Mucosa of descending colon (tissue), 3 donors: ENCODE measurements around the gene MCF2L. TPM values are rescaled to one million over a fixed set of nuclear protein-coding genes. Genes with fewer than 3 reads are reported as not detected.

Source experiments
- ATAC-seq: fragments of 200-7000 bp; cut with Tn5 transposase; one replicate; pipeline ENCODE4 v1.9.1; 2020; ENCODE audit warnings: mild to moderate bottlenecking, moderate library complexity
- DNase-seq, 3 donors: peaks; one replicate each; pipeline ENCODE4 v3.0.0-alpha.2; 2020
- H3K36me3 ChIP-seq: fragments of 200-600 bp; one replicate; pipeline ENCODE4 v1.8.0; 2021; ENCODE audit warnings: low read depth, mild to moderate bottlenecking
- H3K4me1 ChIP-seq: fragments of 200-600 bp; one replicate; pipeline ENCODE4 v1.8.0; 2021; ENCODE audit warnings: low read depth, mild to moderate bottlenecking
- H3K4me3 ChIP-seq: fragments of 200-600 bp; one replicate; pipeline ENCODE4 v1.8.0; 2021; ENCODE audit warnings: mild to moderate bottlenecking
- H3K9me3 ChIP-seq: fragments of 200-600 bp; one replicate; pipeline ENCODE4 v1.8.0; 2021; ENCODE audit warnings: mild to moderate bottlenecking
- CTCF ChIP-seq: fragments of 200-600 bp; IDR thresholded peaks from one replicate; pipeline ENCODE4 v1.8.0; 2022; ENCODE audit warnings: antibody characterized with exemption, mild to moderate bottlenecking
- intact Hi-C, 2 donors: fragments of 100-400 bp; cut with DNase I in 1 of 2; cut with micrococcal nuclease in 1 of 2; formaldehyde crosslinking; loops; one replicate each; pipeline versions ENCODE4 v1.11.0 to v1.11.1; 2022; cut with DNase I, micrococcal nuclease
- total RNA-seq, 3 donors: library from RNA; stranded (reverse); fragmentation: NEBNext Ultra II Directional in 2 of 3; extraction: Animal tissue kit (Norgen Biotek cat#: 25700) in 2 of 3; gene quantifications; one replicate each; pipeline versions ENCODE4 v1.2.1 to v1.2.4, GENCODE V29; 2021 to 2023
- donor health status: DM: no; HTN: no; CAD: no; lungs with moderate emphysema.
- donor health status: DM: no; HTN: no; CAD: no.
- donor health status: DM: no; HTN: yes; CAD: no.

Gene MCF2L
- total RNA-seq, 3 donors from 2014 or later = 53.9 to 109 (median 95.4) TPM

DNA sequence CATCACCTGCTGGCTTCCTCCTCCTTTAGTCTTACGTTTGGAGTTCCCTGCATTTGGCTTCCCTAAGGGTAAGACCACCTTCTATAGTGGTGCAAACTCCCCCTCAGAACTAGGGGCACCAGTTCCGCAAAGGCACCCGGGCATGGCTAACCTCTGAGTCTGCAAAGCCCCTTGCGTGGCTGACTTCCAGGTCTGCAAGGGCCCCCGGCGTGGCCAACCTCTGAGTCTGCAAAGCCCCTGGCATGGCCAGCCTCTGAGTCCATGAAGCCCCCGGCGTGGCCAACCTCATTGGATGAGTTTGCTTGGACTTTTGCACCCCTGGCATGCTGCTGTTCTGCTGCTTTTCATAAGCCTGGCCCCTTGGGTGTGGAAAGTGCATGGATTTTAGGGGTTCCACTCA, 5.1 kb downstream of the MCF2L start:
- Histone ChIP-seq H3K4me1 (peaks cover 3% of the 10 kb centered on the region), H3K36me3 (no peaks in the 10 kb centered on the region), H3K9me3 (no peaks in the 10 kb centered on the region), H3K4me3 (no peak overlapping the region)
- intact Hi-C loops = no loop called here
- DNase-seq = peak in 2 of 3 donors; percentile 16 to 37
- no peak for ATAC-seq
- no peak for TF ChIP-seq CTCF

GRCh38 chr13:112974671-112975070, 5.7 kb downstream of the MCF2L start:
- no peak for ATAC-seq
- no peak for DNase-seq
- Histone ChIP-seq H3K9me3 (no peaks in the 10 kb centered on the region), H3K4me1 (peaks cover 3% of the 10 kb centered on the region), H3K36me3 (no peaks in the 10 kb centered on the region), H3K4me3 (no peak overlapping the region)
- no peak for TF ChIP-seq CTCF
- intact Hi-C loops = no loop called here

GRCh38 chr13:112975401-112975939, 6.5 kb downstream of the MCF2L start:
- TF ChIP-seq CTCF = no peak
- intact Hi-C loops = no loop called here
- H3K36me3 ChIP-seq = no peaks in the 10 kb centered on the region
- DNase-seq = peak in 1 of 3 donors; percentile 40
- H3K9me3 ChIP-seq = no peaks in the 10 kb centered on the region
- H3K4me3 ChIP-seq = no peak overlapping the region
- H3K4me1 ChIP-seq = no peaks in the 10 kb centered on the region
- ATAC-seq = no peak

DNA sequence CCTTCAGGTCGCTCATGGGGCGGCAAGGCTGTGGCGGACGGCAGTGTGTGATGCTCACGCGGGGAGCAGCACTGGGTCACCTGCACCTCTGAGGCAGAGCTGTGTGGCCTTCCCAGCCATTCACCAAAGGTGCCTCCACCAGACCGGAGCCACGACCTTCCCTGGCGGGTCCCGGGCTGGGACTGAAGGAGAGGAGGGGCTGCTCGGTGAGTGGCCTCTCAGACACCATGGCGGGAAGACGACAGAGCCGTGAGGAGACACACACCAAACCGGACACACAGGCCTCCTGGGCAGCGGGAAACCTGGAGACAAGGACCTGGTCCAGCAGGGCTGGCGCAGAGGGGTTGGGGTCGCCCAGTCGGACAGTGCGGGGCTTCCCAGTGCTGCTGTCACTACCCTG, 7.5 kb downstream of the MCF2L start:
- TF ChIP-seq CTCF = no peak
- ATAC-seq (no peak), DNase-seq (peak in 1 of 3 donors; percentile 40)
- intact Hi-C loops = no loop called here
- Histone ChIP-seq H3K36me3 (no peaks in the 10 kb centered on the region), H3K4me3 (no peak overlapping the region), H3K9me3 (no peaks in the 10 kb centered on the region), H3K4me1 (no peaks in the 10 kb centered on the region)

DNA sequence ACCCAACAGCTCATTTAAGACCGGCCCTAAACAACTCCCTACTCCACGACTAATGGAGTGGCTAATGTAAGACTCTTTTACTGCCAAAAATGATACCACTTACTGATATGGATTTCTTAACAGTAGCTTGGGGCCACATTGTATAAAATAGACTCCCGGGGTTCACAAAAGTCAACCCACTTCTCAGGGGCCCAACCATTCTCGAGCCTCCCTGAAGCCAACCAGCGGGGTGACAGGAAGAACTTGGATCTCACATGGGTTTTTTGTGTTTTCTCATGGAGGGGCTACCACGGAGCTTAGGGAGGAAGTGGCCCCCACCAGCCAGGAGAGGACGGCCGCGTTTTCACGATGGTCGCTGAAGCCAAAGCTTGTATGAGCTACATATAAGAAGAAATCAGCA, 8.1 kb downstream of the MCF2L start:
- no peak for ATAC-seq
- intact Hi-C loops = no loop called here

More for the DNA sequence above, 8.1 kb downstream of the MCF2L start:
- TF ChIP-seq CTCF = no peak
- no peak overlapping the region for H3K4me3 ChIP-seq
- peak in 1 of 3 donors; percentile 25 for DNase-seq
- H3K4me1 ChIP-seq = no peaks in the 10 kb centered on the region
- no peaks in the 10 kb centered on the region for H3K9me3 ChIP-seq
- no peaks in the 10 kb centered on the region for H3K36me3 ChIP-seq
